Sigmoid colon (tissue), 7 donors: ENCODE data around the gene SPON1. TPM values are rescaled to one million over a fixed set of nuclear protein-coding genes. Genes with fewer than 3 reads are reported as not detected.
"Not testable (repeated sequence)": the region's sequence is repeated elsewhere in the genome, so short reads cannot be mapped to it uniquely, and the experiment has no call there.

ENCODE experiments used
- DNase-seq: peaks from one replicate; pipeline ENCODE4 v3.0.0-alpha.2; 2019
- H3K27ac ChIP-seq, 4 donors: fragments of 200-600 bp; sonication (generic); one replicate each; pipeline ENCODE4 v1.5.1; 2016 to 2019; ENCODE audit warnings: mild to moderate bottlenecking in 1 of 4
- H3K27me3 ChIP-seq, 3 donors: fragments of 200-600 bp; sonication (generic); one replicate each; pipeline ENCODE4 v1.5.1; 2019; ENCODE audit warnings: mild to moderate bottlenecking in 1 of 3
- H3K36me3 ChIP-seq, 4 donors: fragments of 200-600 bp; sonication (generic); one replicate each; pipeline ENCODE4 v1.5.1; 2016 to 2019
- H3K4me1 ChIP-seq, 4 donors: fragments of 200-600 bp; sonication (generic); one replicate each; pipeline ENCODE4 v1.5.1; 2017 to 2019
- H3K4me3 ChIP-seq, 4 donors: fragments of 200-600 bp; sonication (generic); one replicate each; pipeline ENCODE4 v1.5.1; 2017 to 2019; ENCODE audit warnings: mild to moderate bottlenecking in 2 of 4, moderate library complexity in 1 of 4
- H3K9me3 ChIP-seq, 4 donors: fragments of 200-600 bp in 3 of 4; sonication (generic) in 3 of 4; one replicate each; pipeline versions ENCODE4 v1.5.1 to v1.6.1; 2013 to 2019
- CTCF ChIP-seq, 4 experiments: fragments of 450-650 bp in 3 of 4; fragments of 200-600 bp in 1 of 4; IDR thresholded peaks; one replicate each; pipeline ENCODE4 v1.5.1; 2016 to 2019; ENCODE audit warnings: antibody characterized with exemption in 4 of 4, mild to moderate bottlenecking in 3 of 4, moderate library complexity in 2 of 4
- EP300 ChIP-seq, 4 donors: sonication (generic); formaldehyde crosslinking; IDR thresholded peaks; one replicate each; pipeline ENCODE4 v1.6.1; 2017; ENCODE audit warnings: antibody characterized with exemption in 4 of 4
- POLR2A ChIP-seq, 2 donors: fragments of 450-650 bp; IDR thresholded peaks; one replicate each; pipeline ENCODE4 v1.6.1; 2016; ENCODE audit warnings: antibody characterized with exemption in 2 of 2, mild to moderate bottlenecking in 2 of 2, moderate library complexity in 2 of 2
- POLR2AphosphoS5 ChIP-seq, 4 donors: sonication (generic); formaldehyde crosslinking; IDR thresholded peaks; one replicate each; pipeline ENCODE4 v1.6.1; 2017; ENCODE audit warnings: antibody characterized with exemption in 4 of 4
- WGBS, 2 donors: extraction: QIAGEN DNeasy Blood & Tissue Kit; methylation state at CpG; one replicate each; pipeline ENCODE4 v1.1.7; 2013; 5-methylcytosine and 5-hydroxymethylcytosine counted together
- intact Hi-C: fragments of 100-400 bp; cut with DNase I; formaldehyde crosslinking; loops from one replicate; pipeline ENCODE4 v1.15.1; 2023
- polyA plus RNA-seq, 3 donors: library from polyadenylated mRNA; stranded (reverse); fragments of 200-250 nt; gene quantifications; one replicate each; pipeline ENCODE4 v1.2.3, GENCODE V29; 2013
- total RNA-seq, 4 donors: library from RNA; depleted of rRNA; stranded (reverse); fragments of >200 nt; gene quantifications; one replicate each; pipeline ENCODE4 v1.1.0, GENCODE V29; 2016
- donor health status: healthy with polysubstance abuse.
- donor health status: Bipolar disorder and iron deficiency.
- donor health status: healthy.

The SPON1 gene
- total and polyA plus RNA-seq, 7 donors = 6.6 to 36.8 (median 12.6) TPM

GRCh38 chr11:13921545-13921944 is 41.0 kb upstream of the SPON1 start:
- 80 to 94% methylated on average over 8 of the region's 8 CpGs for WGBS, 2 donors
- TF ChIP-seq POLR2A (IDR thresholded peaks at IDR 0.05) = no peak
- no peak for TF ChIP-seq CTCF (IDR thresholded peaks at IDR 0.05)
- TF ChIP-seq EP300 (IDR thresholded peaks at IDR 0.05) = no peak
- no peak for TF ChIP-seq POLR2AphosphoS5 (IDR thresholded peaks at IDR 0.05)

GRCh38 chr11:13923182-13923581 is 39.3 kb upstream of the SPON1 start:
- H3K27me3 ChIP-seq = no peaks in the 10 kb centered on the region
- WGBS, 2 donors = 35 to 71% methylated on average over 1 of the region's 1 CpG
- DNase-seq = no peak
- no peaks in the 10 kb centered on the region for H3K36me3 ChIP-seq
- no peak overlapping the region for H3K4me3 ChIP-seq
- no peak overlapping the region for H3K27ac ChIP-seq
- TF ChIP-seq CTCF (IDR thresholded peaks at IDR 0.05) = no peak
- TF ChIP-seq EP300 (IDR thresholded peaks at IDR 0.05) = no peak
- TF ChIP-seq POLR2A (IDR thresholded peaks at IDR 0.05) = no peak
- no peak for TF ChIP-seq POLR2AphosphoS5 (IDR thresholded peaks at IDR 0.05)
- intact Hi-C loops = no loop called here
- no peaks in the 10 kb centered on the region for H3K4me1 ChIP-seq
- no peaks in the 10 kb centered on the region for H3K9me3 ChIP-seq

More at GRCh38 chr11:13921545-13921944, 41.0 kb upstream of the SPON1 start:
- intact Hi-C loops = no loop called here
- no peaks in the 10 kb centered on the region for H3K4me1 ChIP-seq
- H3K27ac ChIP-seq = no peak overlapping the region
- H3K36me3 ChIP-seq = no peaks in the 10 kb centered on the region
- no peaks in the 10 kb centered on the region for H3K9me3 ChIP-seq
- no peak overlapping the region for H3K4me3 ChIP-seq
- no peaks in the 10 kb centered on the region for H3K27me3 ChIP-seq
- DNase-seq = no peak

GRCh38 chr11:13923716-13924650 is 38.5 kb upstream of the SPON1 start:
- 37 to 51% methylated on average over 8 of the region's 8 CpGs for WGBS, 2 donors
- no peaks in the 10 kb centered on the region for H3K9me3 ChIP-seq
- no peak overlapping the region for H3K27ac ChIP-seq
- no peaks in the 10 kb centered on the region for H3K4me1 ChIP-seq
- H3K4me3 ChIP-seq = no peak overlapping the region
- H3K27me3 ChIP-seq = no peaks in the 10 kb centered on the region
- TF ChIP-seq CTCF (IDR thresholded peaks at IDR 0.05) = no peak
- no peak for TF ChIP-seq POLR2A (IDR thresholded peaks at IDR 0.05)
- TF ChIP-seq EP300 (IDR thresholded peaks at IDR 0.05) = no peak
- no peak for TF ChIP-seq POLR2AphosphoS5 (IDR thresholded peaks at IDR 0.05)
- intact Hi-C loops = no loop called here
- DNase-seq = no peak
- no peaks in the 10 kb centered on the region for H3K36me3 ChIP-seq

DNA sequence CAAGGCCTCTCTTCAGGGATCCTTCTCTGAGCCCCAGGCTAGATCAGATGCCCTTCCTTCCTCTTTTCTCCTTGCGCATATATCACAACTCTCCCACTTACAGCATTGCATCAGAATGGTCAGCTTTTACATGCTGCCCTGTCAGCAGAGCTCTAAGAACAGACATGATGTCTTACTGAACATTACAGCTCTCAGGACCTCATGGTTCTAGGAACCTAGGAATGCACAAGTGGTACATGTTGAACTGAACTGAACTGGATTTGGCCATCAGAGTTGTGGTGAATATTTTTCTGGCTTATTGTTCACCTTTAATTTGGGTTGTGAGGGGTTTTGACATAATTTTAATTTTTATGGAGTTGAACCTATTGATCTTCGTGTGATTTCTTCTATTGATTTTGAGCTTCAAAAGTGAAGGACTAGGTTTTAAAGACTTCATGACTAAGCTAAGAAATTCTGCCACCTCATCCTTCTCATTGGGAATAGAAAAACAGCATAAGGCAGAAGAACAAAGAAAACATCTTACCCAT is 37.7 kb upstream of the SPON1 start:
- intact Hi-C loops = no loop called here

GRCh38 chr11:13926366-13926765 is 36.2 kb upstream of the SPON1 start:
- H3K36me3 ChIP-seq, H3K4me3 ChIP-seq, DNase-seq, intact Hi-C loops, H3K27me3 ChIP-seq, H3K4me1 ChIP-seq, H3K27ac ChIP-seq, H3K9me3 ChIP-seq: not testable (repeated sequence)
- 56 to 86% methylated on average over 5 of the region's 5 CpGs for WGBS, 2 donors

More for the DNA sequence above, 37.7 kb upstream of the SPON1 start:
- TF ChIP-seq POLR2AphosphoS5 (IDR thresholded peaks at IDR 0.05) = no peak
- TF ChIP-seq CTCF (IDR thresholded peaks at IDR 0.05) = no peak
- TF ChIP-seq POLR2A (IDR thresholded peaks at IDR 0.05) = no peak
- TF ChIP-seq EP300 (IDR thresholded peaks at IDR 0.05) = no peak
- Histone ChIP-seq H3K9me3 (no peaks in the 10 kb centered on the region), H3K27me3 (no peaks in the 10 kb centered on the region), H3K36me3 (no peaks in the 10 kb centered on the region), H3K4me3 (no peak overlapping the region), H3K27ac (no peak overlapping the region), H3K4me1 (no peaks in the 10 kb centered on the region)
- DNase-seq = no peak
- WGBS, 2 donors = 86 to 90% methylated on average over 2 of the region's 2 CpGs
